Smooth muscle cell (in vitro differentiated cells): Measurements from ENCODE around the gene JMJD8. TPM values are rescaled to one million over a fixed set of nuclear protein-coding genes. Genes with fewer than 3 reads are reported as not detected.

ENCODE experiments used
- DNase-seq: peaks from one replicate; lab custom pipeline; 2025; ENCODE audit not compliant: unreplicated experiment; lab: John Stamatoyannopoulos, UW
- H2AFZ ChIP-seq: fragments of 200-600 bp; sonication (generic); 2 replicates; pipeline ENCODE4 v1.6.0; 2016; ENCODE audit warnings: antibody characterized with exemption, low read depth, mild to moderate bottlenecking
- H3F3A ChIP-seq: fragments of 200-600 bp; sonication (generic); 2 replicates; pipeline ENCODE4 v1.6.0; 2017; ENCODE audit warnings: antibody characterized with exemption, low read depth
- H3K27ac ChIP-seq: fragments of 200-600 bp; sonication (generic); 2 replicates; pipeline ENCODE4 v1.5.1; 2016; ENCODE audit warnings: low read depth, mild to moderate bottlenecking
- H3K27me3 ChIP-seq: fragments of 200-600 bp; sonication (generic); 2 replicates; pipeline ENCODE4 v1.6.1; 2016; ENCODE audit warnings: low read depth, mild to moderate bottlenecking
- H3K36me3 ChIP-seq: fragments of 200-600 bp; sonication (generic); 2 replicates; pipeline ENCODE4 v1.5.1; 2016; ENCODE audit warnings: low read depth
- H3K4me1 ChIP-seq: fragments of 200-600 bp; sonication (generic); 2 replicates; pipeline ENCODE4 v1.5.1; 2016; ENCODE audit warnings: low read depth
- H3K4me2 ChIP-seq: fragments of 200-600 bp; sonication (generic); 2 replicates; pipeline ENCODE4 v1.6.0; 2016; ENCODE audit warnings: mild to moderate bottlenecking
- H3K4me3 ChIP-seq: fragments of 200-600 bp; sonication (generic); 2 replicates; pipeline ENCODE4 v1.5.1; 2016; ENCODE audit warnings: mild to moderate bottlenecking
- H3K79me2 ChIP-seq: fragments of 200-600 bp; sonication (generic); 2 replicates; pipeline ENCODE4 v1.6.0; 2016; ENCODE audit warnings: low read depth, mild to moderate bottlenecking
- H3K9ac ChIP-seq: fragments of 200-600 bp; sonication (generic); 2 replicates; pipeline ENCODE4 v1.6.0; 2016; ENCODE audit warnings: low read depth
- H3K9me3 ChIP-seq: fragments of 200-600 bp; sonication (generic); replicated peaks from 2 replicates; pipeline ENCODE4 v1.5.1; 2016; ENCODE audit warnings: low read depth
- H4K20me1 ChIP-seq: fragments of 200-600 bp; sonication (generic); 2 replicates; pipeline ENCODE4 v1.6.0; 2016; ENCODE audit warnings: low read depth
- WGBS: methylation state at CpG from one replicate; pipeline ENCODE4 v1.1.7; 2016; ENCODE audit warnings: low lambda C conversion rate; 5-methylcytosine and 5-hydroxymethylcytosine counted together
- polyA plus RNA-seq: library from polyadenylated mRNA; unstranded; fragments of >200 nt; fragmentation: Nextera tagmentation; extraction: Ambion mirVana; gene quantifications from 2 replicates; pipeline ENCODE4 v1.2.1, GENCODE V29; 2016
- total RNA-seq: library from RNA; depleted of rRNA; stranded (reverse); fragments of >200 nt; gene quantifications from 2 replicates; pipeline ENCODE4 v1.2.3, GENCODE V29; 2014
- TF ChIP-seq, protein P1 (sequence below): fragments of 200-600 bp; sonication (generic); IDR thresholded peaks from 2 replicates; pipeline ENCODE4 v1.5.1; 2017; ENCODE audit warnings: borderline replicate concordance, mild to moderate bottlenecking, antibody characterized with exemption; ENCODE audit not compliant: insufficient read depth, poor library complexity, severe bottlenecking

The JMJD8 gene
- total and polyA plus RNA-seq, 2 experiments from 2014 or later: 42.9 to 95.1 TPM

DNA sequence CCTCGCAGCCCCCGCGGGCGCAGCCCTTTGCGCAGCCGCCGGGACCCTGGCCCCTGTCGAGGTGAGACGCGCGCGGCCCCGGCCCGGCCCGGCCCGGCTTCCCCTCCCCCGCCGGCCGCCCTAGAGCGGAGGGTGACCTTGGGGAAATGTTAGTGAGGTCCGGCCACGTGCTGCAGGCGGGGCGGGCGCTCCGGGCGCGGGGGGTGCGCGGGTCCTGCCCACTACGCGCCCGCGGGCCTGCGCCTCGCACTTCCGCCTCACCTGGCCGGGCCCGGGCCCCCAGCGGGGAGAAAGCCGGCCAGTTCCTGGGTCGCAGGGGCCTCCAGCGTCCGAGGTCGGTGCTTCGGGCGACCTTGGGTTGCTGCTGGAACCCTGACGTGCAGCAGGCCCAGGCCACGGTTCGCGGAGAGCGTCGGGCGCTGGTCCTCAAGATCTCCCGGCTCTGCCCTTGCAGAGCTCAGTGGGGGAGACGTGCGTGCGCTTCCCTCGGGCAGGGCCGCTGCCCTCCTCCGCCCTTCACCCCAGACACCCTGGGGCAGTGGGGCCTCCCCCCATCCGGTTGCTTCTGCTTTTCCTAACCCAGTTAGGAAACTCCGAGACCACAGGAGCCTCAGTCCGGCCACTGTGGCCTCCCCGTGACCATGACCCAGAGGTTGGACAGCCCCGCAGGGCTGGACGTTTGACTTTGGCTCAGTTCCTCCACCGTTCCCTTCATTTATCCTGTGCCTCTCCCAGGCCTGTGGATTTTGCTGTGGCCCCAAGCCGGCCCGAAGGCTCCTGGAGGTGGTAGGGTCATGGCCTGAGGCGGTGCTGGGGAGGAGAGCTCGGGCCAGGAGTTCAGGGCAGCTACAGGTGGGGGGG lies 41.7 kb downstream of the JMJD8 start:
- DNase-seq: no peak
- 13% methylated on average over 46 of the region's 72 CpGs for WGBS
- Histone ChIP-seq H3K27me3 (no peaks in the 10 kb centered on the region), H3K36me3 (no peaks in the 10 kb centered on the region), H3K4me3 (peak overlapping the region; percentile 83), H3K27ac (no peak overlapping the region), H3K79me2 (peaks cover 10% of the 10 kb centered on the region), H3K4me2 (peak overlapping the region; percentile 97), H4K20me1 (no peaks in the 10 kb centered on the region), H2AFZ (no peak overlapping the region), H3K9me3 (no peaks in the 10 kb centered on the region), H3F3A (peaks cover 13% of the 10 kb centered on the region), H3K4me1 (peaks cover 15% of the 10 kb centered on the region), H3K9ac (no peak overlapping the region)
- TF ChIP-seq, protein P1, sequence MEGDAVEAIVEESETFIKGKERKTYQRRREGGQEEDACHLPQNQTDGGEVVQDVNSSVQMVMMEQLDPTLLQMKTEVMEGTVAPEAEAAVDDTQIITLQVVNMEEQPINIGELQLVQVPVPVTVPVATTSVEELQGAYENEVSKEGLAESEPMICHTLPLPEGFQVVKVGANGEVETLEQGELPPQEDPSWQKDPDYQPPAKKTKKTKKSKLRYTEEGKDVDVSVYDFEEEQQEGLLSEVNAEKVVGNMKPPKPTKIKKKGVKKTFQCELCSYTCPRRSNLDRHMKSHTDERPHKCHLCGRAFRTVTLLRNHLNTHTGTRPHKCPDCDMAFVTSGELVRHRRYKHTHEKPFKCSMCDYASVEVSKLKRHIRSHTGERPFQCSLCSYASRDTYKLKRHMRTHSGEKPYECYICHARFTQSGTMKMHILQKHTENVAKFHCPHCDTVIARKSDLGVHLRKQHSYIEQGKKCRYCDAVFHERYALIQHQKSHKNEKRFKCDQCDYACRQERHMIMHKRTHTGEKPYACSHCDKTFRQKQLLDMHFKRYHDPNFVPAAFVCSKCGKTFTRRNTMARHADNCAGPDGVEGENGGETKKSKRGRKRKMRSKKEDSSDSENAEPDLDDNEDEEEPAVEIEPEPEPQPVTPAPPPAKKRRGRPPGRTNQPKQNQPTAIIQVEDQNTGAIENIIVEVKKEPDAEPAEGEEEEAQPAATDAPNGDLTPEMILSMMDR: no peak

DNA sequence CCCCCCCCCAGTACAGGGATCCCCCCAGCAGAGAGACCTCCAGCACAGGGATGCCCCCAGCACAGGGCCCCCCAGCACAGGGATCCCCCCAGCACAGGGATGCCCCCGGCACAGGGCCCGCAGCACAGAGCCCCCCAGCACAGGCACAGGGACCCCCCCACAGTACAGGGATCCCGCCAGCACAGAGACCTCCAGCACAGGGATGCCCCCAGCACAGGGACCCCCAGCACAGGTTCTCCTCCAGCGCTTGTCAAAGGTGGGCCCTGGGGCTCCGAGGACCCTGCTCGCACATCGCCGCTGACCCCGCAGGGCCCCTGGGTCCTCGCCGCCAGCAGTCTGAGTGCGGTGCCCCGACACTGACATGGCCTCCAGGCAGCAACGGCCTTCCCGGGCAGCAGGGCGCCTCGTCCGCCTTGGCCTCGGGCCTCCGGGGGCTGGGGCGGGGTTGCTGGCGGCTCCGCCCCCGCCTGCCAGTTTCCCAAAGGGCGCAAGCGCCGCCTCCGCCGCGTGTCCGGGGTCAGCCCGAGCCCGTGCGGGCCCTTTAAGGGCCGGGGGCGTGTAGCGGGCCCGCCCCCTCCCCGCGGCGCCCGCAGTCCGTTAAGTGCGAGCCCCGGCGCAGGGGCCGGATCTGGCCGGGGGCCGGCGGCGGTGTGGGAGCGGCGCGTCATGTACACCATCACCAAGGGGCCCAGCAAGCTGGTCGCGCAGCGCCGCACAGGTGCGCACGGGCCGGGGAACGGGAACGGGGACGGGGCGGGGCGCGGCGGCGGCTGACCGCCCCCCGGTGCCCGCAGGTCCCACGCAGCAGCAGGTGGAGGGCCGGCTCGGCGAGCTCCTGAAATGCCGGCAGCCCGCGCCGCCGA lies 42.6 kb downstream of the JMJD8 start, which contains the start of gene MCRIP2:
MCRIP2 (plus strand) TSS at position 503 of the 863 bp plus-strand sequence; CDS start at position 667, 164 bp downstream.
- H3K27ac ChIP-seq: no peak within 1 kb of the TSS
- DNase-seq: peak; percentile 53
- TF ChIP-seq, protein P1: no peak

DNA sequence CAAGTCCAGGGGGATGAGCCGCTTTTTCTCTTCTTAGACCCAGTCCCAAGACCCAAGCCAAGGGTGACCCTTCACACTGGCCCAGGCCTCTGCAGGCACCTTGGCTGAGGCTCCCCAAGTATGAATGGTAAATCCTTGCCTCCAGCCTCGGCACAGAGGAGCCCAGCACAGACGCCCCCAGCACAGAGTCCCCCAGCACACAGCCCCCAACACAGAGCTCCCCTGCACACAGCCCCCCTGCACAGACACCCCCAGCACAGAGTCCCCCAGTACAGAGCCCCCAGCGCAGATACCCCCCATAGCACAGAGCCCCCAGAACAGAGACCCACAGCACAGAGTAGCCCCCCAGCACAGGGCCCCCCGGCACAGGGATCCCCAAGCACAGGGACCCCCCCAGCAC lies 43.5 kb downstream of the JMJD8 start:
- WGBS: 92% methylated on average over 1 of the region's 5 CpGs
- peak overlapping the region; percentile 83 for H3K4me3 ChIP-seq
- TF ChIP-seq, protein P1: no peak
- H4K20me1 ChIP-seq: no peaks in the 10 kb centered on the region
- H3K36me3 ChIP-seq: no peaks in the 10 kb centered on the region
- no peak overlapping the region for H2AFZ ChIP-seq
- peaks cover 13% of the 10 kb centered on the region for H3F3A ChIP-seq
- H3K27me3 ChIP-seq: no peaks in the 10 kb centered on the region
- peaks cover 17% of the 10 kb centered on the region for H3K4me1 ChIP-seq
- DNase-seq: no peak
- no peaks in the 10 kb centered on the region for H3K9me3 ChIP-seq
- H3K9ac ChIP-seq: no peak overlapping the region
- H3K27ac ChIP-seq: no peak overlapping the region
- H3K4me2 ChIP-seq: peak overlapping the region; percentile 97
- H3K79me2 ChIP-seq: peaks cover 13% of the 10 kb centered on the region

More for the DNA sequence above, 42.6 kb downstream of the JMJD8 start, which contains the start of gene MCRIP2:
- no peaks in the 10 kb centered on the region for H4K20me1 ChIP-seq
- peak within 1 kb of the TSS; percentile 83 for H3K4me3 ChIP-seq
- H3K4me2 ChIP-seq: peak within 1 kb of the TSS; percentile 97
- H2AFZ ChIP-seq: peak within 1 kb of the TSS; percentile 89
- peaks cover 10% of the 10 kb centered on the region for H3K79me2 ChIP-seq
- H3K27me3 ChIP-seq: no peaks in the 10 kb centered on the region
- 4% methylated on average over 41 of the region's 81 CpGs for WGBS
- peaks cover 17% of the 10 kb centered on the region for H3K4me1 ChIP-seq
- peaks cover 13% of the 10 kb centered on the region for H3F3A ChIP-seq
- H3K9me3 ChIP-seq: no peaks in the 10 kb centered on the region
- H3K9ac ChIP-seq: peak within 1 kb of the TSS; percentile 43
- H3K36me3 ChIP-seq: no peaks in the 10 kb centered on the region
